ENCODE data around the gene ERVW-1.

DNA sequence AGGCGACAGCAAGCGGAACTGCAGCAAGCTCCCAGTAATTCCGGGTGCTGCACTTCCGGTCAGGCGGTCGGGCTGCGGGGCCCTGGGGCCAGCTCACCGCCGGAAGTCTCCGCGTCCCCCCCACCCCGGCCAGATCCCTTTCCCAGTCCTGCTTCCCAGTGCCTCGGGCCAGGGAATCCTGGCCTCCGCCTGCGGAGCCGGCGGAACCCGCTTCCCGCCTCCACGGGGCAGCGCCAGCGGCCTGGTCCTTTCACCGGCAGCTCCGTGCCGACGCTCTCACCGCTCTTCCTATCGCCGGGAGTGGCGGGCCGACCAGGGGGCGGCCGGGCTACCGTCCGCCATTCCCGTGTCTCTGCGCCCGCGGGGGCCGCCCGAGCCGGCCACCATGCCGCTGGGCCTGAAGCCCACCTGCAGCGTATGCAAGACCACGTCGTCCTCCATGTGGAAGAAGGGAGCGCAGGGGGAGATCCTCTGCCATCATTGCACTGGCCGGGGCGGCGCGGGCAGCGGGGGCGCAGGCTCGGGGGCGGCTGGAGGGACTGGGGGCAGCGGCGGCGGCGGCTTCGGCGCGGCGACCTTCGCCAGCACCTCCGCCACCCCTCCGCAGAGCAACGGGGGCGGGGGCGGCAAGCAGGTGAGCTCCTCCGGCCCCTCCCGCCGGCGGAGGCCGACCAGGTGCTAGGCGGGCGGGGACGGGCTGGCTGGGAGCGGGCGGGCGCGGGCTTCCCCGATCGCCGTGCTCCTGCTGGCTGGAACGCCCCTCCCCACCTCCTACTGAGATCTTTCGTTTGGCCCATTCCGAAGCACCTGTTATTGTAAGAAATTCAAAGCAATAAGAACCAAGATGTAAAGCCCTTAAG, 30.2 kb downstream of the ERVW-1 start, which contains the start of gene GATAD1:
- TF ChIP-seq, protein P1, sequence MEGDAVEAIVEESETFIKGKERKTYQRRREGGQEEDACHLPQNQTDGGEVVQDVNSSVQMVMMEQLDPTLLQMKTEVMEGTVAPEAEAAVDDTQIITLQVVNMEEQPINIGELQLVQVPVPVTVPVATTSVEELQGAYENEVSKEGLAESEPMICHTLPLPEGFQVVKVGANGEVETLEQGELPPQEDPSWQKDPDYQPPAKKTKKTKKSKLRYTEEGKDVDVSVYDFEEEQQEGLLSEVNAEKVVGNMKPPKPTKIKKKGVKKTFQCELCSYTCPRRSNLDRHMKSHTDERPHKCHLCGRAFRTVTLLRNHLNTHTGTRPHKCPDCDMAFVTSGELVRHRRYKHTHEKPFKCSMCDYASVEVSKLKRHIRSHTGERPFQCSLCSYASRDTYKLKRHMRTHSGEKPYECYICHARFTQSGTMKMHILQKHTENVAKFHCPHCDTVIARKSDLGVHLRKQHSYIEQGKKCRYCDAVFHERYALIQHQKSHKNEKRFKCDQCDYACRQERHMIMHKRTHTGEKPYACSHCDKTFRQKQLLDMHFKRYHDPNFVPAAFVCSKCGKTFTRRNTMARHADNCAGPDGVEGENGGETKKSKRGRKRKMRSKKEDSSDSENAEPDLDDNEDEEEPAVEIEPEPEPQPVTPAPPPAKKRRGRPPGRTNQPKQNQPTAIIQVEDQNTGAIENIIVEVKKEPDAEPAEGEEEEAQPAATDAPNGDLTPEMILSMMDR (optimal IDR thresholded peaks at IDR 0.05 in 1 of 3, IDR thresholded peaks at IDR 0.05 in 1 of 3, conservative IDR thresholded peaks at IDR 0.05 in 1 of 3; ENCODE audit: extremely low read depth in 1 of 3, insufficient read depth in 2 of 3, low read length in 3 of 3) = peak in 2 of 3 experiments; percentile 83 to 87
- no peak for TF ChIP-seq EZH2 (IDR thresholded peaks at IDR 0.05; ENCODE audit: low read length)

Measured in keratinocyte (primary cell).